NCI-H1092 (cell line): ENCODE measurements around the gene SPOCK1.
"Not testable (repeated sequence)": the region's sequence is repeated elsewhere in the genome, so short reads cannot be mapped to it uniquely, and the experiment has no call there.

Experiments used
- DNase-seq: peaks from one replicate; lab custom pipeline; 2025; lab: John Stamatoyannopoulos, UW

Gene SPOCK1

GRCh38 chr5:137019229-137019628, 479.9 kb downstream of the SPOCK1 start:
- DNase-seq: no peak

GRCh38 chr5:137016783-137017324, 482.3 kb downstream of the SPOCK1 start:
- DNase-seq: no peak

DNA sequence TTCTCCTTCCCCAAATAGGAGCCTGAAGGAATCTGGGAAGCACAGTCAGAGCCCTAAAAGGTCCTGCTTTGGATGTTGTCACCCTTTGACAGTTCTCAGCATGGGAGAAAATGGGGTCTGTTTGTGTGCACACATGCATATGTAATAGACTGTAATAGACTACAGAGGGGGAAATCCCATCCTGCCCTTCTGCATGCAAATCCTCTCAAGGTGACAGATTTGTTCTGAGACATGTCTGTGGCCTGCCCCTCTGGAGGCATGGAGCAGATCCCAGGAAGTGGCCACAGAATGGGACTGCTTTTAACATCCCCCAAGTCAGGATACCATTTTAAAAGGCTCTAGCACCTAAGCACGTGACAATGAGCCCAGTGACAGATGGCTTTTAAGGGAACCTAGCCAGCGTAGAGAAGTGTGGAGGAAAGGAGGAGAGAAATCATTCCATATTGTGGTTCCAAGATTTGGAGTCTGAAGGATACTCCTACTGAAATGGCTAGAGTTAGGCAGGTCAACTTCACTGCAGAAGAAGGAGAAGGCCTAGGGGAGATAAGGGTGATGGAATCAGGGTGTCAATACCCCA, 483.5 kb downstream of the SPOCK1 start:
- no peak for DNase-seq

- no peak for DNase-seq
Observed at GRCh38 chr5:137014731-137015130, 484.4 kb downstream of the SPOCK1 start.

DNA sequence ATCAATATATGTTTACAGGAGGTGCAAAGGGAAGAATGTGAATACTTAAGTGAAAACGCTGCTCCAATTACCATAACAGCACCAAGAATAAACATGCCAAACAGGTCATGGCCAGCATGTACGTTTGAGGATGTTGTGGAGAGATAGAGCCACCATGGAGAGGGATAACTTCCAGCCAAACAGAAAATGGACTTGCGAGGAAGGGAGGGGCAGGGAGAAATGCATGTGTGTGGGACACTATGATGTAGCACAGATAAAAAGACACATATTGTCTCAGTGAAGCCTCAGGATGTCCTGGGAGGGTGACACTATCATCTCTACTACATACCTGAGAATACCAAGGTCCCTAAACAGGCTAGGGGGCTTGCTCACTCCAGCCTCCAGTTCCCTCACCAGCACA, 488.9 kb downstream of the SPOCK1 start:
- no peak for DNase-seq

DNA sequence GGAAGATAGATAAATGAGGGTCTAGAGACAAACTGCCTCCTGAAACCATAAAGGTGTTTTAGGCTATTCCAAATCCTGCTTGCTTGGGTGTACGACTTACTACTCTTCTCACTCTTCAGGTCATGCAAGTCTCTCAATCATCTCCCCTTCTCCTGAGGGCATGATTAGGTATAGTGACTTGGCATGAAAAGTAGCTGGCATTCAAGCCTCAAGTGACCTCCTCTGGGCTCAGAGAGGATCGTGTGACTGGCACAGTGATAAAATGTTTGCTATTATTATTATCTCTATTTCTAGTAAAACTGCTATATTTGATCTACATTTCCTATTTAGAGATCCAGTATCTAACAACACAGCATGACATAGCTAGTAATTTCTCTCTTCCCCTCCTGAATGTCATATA, 494.8 kb downstream of the SPOCK1 start:
- no peak for DNase-seq

DNA sequence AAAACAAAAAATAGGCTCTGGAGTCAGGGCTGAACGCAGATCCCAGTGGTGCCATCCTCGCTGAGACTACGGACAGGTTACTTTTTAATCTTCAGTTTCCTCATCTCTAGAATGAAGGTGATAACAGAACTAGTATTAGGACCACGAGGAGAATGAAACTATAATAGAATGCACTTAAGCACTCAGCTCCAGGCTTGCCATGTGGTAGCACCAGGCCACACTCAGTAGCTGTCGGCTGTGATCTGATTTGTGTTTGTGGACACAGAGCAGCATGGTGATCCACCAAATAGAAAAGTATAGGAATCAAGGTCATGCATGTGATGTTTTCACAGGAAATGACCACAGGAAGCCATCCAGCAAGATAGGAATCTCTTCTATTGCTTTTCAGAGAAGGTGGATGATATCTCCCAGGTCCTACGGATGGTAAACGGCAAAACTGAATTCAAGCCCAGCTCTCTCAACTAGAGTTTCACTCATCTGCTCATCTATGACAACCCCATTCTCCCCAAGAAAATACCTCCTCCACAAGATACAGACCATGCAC, 498.0 kb downstream of the SPOCK1 start:
- DNase-seq: no peak

GRCh38 chr5:136999787-137000186, 499.3 kb downstream of the SPOCK1 start:
- no peak for DNase-seq

- no peak for DNase-seq
Observed at GRCh38 chr5:136998854-136999357, 500.2 kb downstream of the SPOCK1 start.

- no peak for DNase-seq
Observed at GRCh38 chr5:136994154-136994553, 505.0 kb downstream of the SPOCK1 start.

DNA sequence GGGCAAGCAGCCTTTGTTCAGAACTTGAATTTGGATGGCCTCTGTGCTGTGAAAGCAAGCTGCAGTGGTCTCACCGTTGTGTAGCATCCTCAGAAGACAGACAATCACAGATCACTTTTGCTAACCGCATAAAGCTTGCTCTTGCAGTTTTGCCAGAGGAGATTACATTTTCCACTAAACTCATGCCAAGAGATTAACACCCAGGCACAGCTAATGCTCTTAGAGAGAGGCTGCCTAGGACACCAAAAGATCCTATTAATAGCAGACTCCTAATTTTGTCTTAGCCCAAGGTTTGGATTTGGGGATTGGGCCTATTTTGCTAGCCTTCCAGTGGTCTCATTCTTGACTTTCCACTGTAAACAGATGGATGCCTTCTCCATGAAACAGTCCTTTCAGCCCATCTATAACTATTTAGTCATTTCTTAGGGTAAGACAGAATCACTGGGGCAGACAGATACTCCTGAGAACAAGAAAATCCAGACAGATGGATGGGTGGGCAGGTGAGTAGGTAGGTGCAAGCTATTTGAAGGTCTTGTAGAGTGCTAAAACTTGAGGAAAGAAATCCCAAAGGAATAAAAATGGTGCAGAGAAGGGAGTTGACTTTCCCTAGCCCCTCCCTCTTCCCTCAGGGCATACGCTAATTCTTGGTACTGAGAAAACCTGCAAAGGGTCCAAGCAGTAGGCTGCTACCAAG, 506.2 kb downstream of the SPOCK1 start:
- DNase-seq: no peak

GRCh38 chr5:136985785-136986475, 513.2 kb downstream of the SPOCK1 start:
- DNase-seq: no peak

DNA sequence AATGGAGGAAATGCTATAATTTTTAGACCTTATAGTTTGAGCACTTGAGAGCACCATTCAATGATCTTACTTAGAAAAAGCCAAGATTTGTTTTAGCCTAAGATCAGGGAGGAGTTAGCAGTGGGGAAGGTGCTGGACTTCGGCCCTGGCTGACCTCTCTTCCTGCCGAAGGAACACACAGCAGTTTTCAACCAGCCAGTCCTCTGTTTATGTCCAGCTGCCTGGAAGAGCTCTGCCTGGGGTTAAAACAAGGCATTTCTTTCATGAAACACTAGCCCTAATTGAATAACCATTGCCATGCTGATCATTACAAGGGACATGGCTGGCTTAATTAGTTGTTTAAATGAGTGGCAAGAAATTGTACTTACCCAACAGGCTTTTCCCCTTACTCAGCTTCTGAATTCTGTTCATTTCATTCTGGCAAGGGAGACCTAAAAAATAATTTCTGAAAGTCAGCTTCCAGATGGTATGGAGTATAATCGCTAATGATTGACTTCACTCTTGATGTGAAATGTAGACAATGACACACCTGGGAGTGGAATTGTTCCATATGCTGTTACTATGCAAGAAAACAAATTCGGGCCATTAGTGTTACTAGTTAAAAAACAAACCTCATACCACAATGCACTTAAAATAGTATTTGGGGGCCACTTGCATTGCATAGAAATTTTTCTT, 514.2 kb downstream of the SPOCK1 start:
- DNase-seq: no peak

- DNase-seq: no peak
Observed at GRCh38 chr5:136981936-136982335, 517.2 kb downstream of the SPOCK1 start.

GRCh38 chr5:136979131-136979530, 520.0 kb downstream of the SPOCK1 start:
- DNase-seq: no peak

- no peak for DNase-seq
Observed at GRCh38 chr5:136963504-136963903, 535.6 kb downstream of the SPOCK1 start.

DNA sequence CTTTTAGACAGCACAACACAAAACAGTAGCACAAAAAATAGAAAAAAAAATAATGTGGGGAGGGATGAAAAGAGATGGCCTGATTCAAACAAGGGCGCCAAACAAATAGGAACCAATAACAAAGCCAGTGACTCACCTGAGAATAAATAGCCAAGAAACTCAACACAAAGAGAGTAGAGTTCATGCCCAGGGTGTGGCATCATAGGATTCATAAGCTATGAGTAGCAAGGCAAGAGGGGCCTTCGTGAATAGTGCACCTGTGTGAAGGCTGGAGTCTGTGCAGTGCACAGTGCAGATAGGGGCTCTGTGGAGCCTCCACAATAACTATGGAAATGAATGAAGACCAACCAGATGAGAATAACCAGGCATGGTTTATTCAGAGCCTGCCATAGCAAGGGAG, 541.7 kb downstream of the SPOCK1 start:
- DNase-seq: no peak

GRCh38 chr5:136954142-136954541, 545.0 kb downstream of the SPOCK1 start:
- not testable (repeated sequence) for DNase-seq

DNA sequence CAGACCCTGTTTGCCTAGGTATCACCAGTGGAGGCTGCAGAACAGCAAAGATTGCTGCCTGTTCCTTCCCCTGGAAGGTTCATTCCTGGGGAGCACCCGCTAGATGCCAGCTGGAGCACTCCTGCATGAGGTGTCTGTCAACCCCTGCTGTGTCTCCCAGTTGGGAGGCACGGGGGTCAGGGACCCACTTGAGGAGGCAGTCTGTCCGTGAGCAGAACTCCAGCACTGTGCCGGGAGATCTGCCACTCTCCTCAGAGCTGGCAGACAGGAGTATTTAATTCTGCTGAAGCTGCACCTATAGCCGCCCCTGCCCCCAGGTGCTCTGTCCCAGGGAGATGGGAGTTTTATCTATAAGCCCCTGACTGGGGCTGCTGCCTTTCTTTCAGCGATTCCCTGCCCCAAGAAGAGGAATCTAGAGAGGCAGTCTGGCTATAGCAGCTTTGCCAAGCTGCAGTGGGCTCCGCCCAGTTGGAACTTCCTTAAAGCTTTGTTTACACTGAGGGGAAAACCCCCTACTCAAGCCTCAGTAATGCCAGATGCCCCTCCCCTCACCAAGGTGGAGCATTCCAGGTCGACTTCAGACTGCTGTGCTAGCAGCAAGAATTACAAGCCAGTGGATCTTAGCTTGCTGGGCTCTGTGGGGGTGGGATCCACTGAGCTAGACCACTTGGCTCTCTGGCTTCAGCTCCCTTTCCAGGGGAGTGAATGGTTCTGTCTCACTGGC, 545.6 kb downstream of the SPOCK1 start:
- DNase-seq: not testable (repeated sequence)

- DNase-seq: no peak
Observed at GRCh38 chr5:136927571-136927970, 571.6 kb downstream of the SPOCK1 start.

GRCh38 chr5:136926073-136926472, 573.1 kb downstream of the SPOCK1 start:
- DNase-seq: no peak
